Fibroblast of mammary gland (primary cell): ENCODE measurements around the gene EPS8L3.
"Not testable (repeated sequence)": the region's sequence is repeated elsewhere in the genome, so short reads cannot be mapped to it uniquely, and the experiment has no call there.

Experiments
- DNase-seq: peaks from one replicate; pipeline ENCODE4 v3.0.0-alpha.2; 2010; ENCODE audit warnings: low read depth
- H3K4me3 ChIP-seq: 2 replicates; pipeline ENCODE4 v1.5.1; 2011; ENCODE audit warnings: low read depth, mild to moderate bottlenecking, low read length, moderate library complexity; ENCODE audit not compliant: control insufficient read depth
- TF ChIP-seq, protein P1 (sequence below): conservative IDR thresholded peaks from 2 replicates; pipeline ENCODE4 v1.5.1; 2011; ENCODE audit warnings: low read depth, low read length, inconsistent platforms; ENCODE audit not compliant: control insufficient read depth, insufficient read depth

Gene EPS8L3

DNA sequence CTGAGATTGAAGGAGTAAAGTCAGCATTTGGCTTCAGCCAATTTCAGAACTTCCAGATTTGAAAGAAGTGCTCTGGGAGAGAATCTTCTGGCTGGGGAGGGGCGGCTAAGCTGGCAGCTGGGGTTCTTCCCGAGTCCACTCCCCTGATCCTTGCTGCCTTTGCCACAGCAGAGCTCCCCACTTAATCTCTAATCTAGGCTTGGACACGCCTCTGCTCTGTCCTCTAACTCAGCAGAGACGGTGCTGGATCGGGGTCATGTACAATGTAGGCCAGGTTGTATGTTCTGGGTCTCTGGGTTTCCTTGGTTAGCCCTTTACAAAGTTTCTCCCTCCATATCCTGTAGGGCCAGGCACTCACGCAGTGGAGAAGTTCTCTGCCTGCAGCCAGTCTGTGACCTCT lies 12.8 kb downstream of the EPS8L3 start:
- TF ChIP-seq, protein P1, sequence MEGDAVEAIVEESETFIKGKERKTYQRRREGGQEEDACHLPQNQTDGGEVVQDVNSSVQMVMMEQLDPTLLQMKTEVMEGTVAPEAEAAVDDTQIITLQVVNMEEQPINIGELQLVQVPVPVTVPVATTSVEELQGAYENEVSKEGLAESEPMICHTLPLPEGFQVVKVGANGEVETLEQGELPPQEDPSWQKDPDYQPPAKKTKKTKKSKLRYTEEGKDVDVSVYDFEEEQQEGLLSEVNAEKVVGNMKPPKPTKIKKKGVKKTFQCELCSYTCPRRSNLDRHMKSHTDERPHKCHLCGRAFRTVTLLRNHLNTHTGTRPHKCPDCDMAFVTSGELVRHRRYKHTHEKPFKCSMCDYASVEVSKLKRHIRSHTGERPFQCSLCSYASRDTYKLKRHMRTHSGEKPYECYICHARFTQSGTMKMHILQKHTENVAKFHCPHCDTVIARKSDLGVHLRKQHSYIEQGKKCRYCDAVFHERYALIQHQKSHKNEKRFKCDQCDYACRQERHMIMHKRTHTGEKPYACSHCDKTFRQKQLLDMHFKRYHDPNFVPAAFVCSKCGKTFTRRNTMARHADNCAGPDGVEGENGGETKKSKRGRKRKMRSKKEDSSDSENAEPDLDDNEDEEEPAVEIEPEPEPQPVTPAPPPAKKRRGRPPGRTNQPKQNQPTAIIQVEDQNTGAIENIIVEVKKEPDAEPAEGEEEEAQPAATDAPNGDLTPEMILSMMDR = no peak
- no peak overlapping the region for H3K4me3 ChIP-seq
- DNase-seq = no peak

DNA sequence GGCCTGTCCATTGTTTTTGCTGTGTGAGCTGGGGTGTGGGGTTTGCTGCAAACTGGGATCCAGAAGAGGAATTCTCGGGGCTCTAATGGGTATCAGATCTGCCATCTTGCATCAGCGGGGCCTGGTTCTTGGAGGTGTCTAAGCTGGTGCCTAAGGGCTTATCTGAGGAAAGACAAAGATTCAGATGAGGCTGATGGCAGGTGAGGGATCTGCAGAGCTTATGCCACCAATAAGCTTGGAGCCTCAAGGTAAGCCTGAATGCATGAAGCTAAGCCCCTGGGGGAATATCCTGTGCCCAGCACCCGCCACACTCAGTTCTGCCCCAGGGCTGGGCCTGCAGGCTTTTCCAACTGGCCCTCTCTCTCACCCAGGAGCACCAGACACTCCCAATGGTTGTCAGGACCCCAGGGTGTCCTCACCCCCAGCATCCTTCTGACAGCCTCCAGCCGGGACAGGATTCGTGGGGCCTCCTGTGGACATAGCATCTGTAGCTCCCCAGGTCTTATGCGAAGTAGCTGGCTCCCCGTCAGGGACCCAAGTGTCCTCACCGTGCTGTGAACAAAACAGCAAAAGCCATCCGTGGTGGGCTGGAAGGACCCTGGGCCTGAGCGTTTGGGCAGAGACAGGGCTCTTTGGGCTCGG lies 13.4 kb downstream of the EPS8L3 start:
- DNase-seq = no peak
- TF ChIP-seq, protein P1 = no peak
- no peak overlapping the region for H3K4me3 ChIP-seq

DNA sequence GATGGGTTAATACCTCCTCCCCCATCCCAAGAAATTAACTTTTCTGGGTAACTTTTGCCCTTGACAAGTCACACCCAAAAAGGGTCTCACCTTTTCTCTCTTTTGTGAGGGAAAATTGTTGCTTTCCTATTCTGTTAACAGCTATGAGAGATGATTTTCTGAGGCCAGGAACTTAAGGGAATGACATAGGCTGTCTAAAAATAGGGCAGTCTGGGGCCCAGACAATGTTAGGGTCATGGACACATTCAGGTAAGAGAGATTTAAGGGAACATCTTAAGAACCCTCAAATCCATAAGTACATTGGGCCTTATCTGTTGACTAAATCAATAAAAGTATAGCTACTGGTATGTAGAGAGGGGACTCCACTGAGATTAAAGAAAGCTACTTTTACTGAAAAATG lies 14.5 kb downstream of the EPS8L3 start:
- no peak for DNase-seq
- TF ChIP-seq, protein P1 = no peak
- no peak overlapping the region for H3K4me3 ChIP-seq

DNA sequence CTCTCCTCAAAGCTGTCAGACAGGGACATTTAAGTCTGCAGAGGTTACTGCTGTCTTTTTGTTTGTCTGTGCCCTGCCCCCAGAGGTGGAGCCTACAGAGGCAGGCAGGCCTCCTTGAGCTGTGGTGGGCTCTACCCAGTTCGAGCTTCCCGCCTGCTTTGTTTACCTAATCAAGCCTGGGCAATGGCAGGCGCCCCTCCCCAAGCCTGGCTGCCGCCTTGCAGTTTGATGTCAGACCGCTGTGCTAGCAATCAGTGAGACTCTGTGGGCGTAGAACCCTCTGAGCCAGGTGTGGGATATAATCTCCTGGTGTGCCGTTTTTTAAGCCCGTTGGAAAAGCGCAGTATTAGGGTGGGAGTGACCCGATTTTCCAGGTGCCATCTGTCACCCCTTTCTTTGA lies 15.4 kb downstream of the EPS8L3 start:
- not testable (repeated sequence) for H3K4me3 ChIP-seq, DNase-seq

DNA sequence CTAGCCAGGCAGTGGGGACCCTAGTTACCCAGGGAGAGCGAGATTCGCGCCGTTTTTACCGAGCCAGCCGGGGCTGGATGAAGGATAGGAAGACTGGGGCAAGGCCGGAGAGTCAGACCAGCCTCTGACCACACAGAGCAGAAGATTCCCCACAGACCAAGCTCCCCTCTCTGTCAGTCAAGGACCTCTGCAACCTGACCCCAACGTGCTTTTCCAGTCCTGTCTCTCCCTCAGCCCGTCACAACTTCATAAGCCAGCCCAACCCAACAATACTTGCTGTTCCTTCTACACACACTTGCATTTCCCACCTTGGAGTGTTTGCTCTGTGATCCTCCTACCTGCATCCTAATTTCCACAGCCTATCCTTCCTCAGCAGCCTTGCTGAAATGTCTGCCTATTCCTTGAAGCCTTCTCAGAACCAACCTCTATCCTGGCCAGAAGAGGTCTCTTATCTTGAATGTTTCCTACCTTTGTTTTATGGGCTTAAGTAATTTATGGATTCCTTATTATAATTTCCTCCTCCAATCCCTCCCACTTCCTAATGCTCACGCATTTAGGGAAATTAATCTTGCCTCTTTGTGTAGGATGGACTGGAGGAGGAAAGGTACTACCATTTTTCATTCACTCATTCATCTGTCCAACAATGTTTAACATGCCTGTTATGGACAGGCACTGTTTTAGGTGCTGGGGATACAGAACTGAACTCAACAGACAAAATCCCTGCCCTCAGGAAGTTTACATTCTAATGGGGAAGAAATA lies 22.9 kb downstream of the EPS8L3 start, which contains the start of gene GSTM3:
Gene GSTM3 (minus strand): TSS at position 424 of the 759 bp plus-strand sequence. CDS start 751 bp downstream, outside the sequence.
- no peak for DNase-seq
- TF ChIP-seq, protein P1 = no peak
- peak within 1 kb of the TSS; percentile 66 for H3K4me3 ChIP-seq

DNA sequence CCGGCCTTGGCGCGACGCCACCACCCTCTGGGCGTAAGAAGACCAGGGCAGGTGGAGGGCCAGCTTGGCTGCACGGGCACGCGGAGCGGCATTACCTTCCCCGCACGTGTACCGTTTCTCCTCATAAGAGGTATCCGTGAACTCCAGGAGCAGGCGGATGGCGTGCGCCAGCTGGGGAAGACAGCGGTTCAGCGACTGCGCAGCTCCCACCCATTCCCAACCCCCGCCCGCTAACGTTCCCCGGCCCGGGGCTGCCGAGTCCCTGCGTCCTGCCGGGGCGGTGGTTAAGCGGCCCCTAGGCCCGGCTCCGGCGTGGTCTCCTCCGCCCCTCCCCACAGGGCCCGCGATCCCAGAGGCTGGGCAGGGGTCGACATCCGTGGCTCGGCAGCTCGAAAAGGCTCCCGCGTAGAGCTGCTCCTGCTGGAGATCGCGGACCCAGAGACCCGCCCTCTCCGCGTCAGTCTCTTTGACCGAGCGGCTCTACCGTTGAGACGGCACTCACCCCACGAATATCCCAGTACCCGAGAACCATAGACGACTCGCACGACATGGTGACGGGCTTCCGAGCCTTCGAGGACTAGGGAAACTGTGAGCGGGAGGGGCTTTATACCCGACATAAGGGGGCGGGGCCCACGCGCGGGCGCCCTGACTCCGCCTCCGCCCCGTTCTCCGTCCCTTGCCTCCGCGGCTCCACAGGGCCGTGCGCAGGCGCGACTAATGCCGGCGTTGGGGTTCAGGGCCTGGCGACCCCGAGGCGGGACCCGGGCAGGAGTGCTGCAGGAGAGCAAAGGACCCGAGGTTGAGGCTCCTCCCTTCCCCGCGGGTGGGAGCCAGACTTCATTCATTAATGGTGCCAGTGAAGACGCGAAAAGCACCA lies 23.7 kb downstream of the EPS8L3 start:
- TF ChIP-seq, protein P1 = no peak
- H3K4me3 ChIP-seq = peak overlapping the region; percentile 66
- peak; percentile 45 for DNase-seq

DNA sequence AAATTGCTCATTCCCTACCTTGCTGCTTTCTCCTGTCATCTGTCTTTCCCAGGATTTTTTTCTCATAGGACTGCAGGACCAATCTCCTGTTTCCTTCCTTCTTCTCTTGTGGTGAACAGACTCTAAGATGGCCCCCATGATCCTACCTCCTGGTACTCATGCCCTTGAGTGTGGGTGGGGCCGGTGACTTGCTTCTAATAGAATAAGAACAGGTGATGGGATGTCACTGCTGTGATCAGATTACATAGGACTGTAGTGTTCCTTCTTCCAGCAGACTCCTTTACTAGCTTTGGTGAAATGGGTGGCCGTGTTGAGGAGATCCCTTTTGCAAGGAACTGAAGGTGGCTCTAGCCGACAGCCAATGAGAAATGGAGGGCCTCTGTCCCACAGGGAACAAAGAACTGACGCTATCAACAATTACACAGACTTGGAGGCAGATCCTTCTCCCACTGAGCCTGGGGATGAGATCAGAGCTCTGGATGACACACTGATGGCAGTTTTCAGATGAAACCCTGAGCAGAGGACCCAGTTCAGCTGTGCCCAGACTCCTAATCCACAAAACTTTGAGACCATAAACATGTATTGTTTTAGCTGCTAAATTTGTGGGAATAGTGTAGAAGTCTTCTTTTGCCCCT lies 30.4 kb downstream of the EPS8L3 start:
- no peak overlapping the region for H3K4me3 ChIP-seq
- no peak for DNase-seq
- TF ChIP-seq, protein P1 = no peak
